OCI-LY1 (cell line): ENCODE measurements around the gene IL17RD.

Source experiments
- H2AFZ ChIP-seq: fragments of 200-600 bp; sonication (generic), shearing (Covaris generic); 2 replicates; pipeline ENCODE4 v1.6.0; 2014; ENCODE audit warnings: antibody characterized with exemption, mild to moderate bottlenecking, low read length
- H3F3A ChIP-seq: fragments of 200-600 bp; sonication (generic), shearing (Covaris generic); 2 replicates; pipeline ENCODE4 v1.6.0; 2014; ENCODE audit warnings: mild to moderate bottlenecking, antibody characterized with exemption, low read length, moderate library complexity; ENCODE audit not compliant: insufficient read depth
- H3K27ac ChIP-seq: fragments of 200-600 bp; sonication (generic); 2 replicates; pipeline ENCODE4 v1.5.1; 2014; ENCODE audit warnings: low read length, mixed run types, mild to moderate bottlenecking, low read depth; ENCODE audit not compliant: poor library complexity, severe bottlenecking
- H3K27me3 ChIP-seq: fragments of 200-600 bp; sonication (generic); 2 replicates; pipeline ENCODE4 v1.6.0; 2014; ENCODE audit warnings: antibody characterized with exemption, mild to moderate bottlenecking, low read length, moderate library complexity; ENCODE audit not compliant: insufficient read depth
- H3K36me3 ChIP-seq: fragments of 200-600 bp; sonication (generic); 2 replicates; pipeline ENCODE4 v1.6.1; 2014; ENCODE audit warnings: mild to moderate bottlenecking, antibody characterized with exemption, low read length, moderate library complexity, mixed read lengths; ENCODE audit not compliant: insufficient read depth
- H3K4me1 ChIP-seq: fragments of 200-600 bp; sonication (generic); 2 replicates; pipeline ENCODE4 v1.5.1; 2014; ENCODE audit warnings: mild to moderate bottlenecking, low read length, moderate library complexity; ENCODE audit not compliant: insufficient read depth, severe bottlenecking
- H3K4me2 ChIP-seq: fragments of 200-600 bp; sonication (generic), shearing (Covaris generic); 2 replicates; pipeline ENCODE4 v1.6.1; 2014; ENCODE audit warnings: low read length
- H3K4me3 ChIP-seq: fragments of 200-600 bp; sonication (generic); 2 replicates; pipeline ENCODE4 v1.5.1; 2014; ENCODE audit warnings: low read length, low read depth, mild to moderate bottlenecking, mixed read lengths; ENCODE audit not compliant: poor library complexity, severe bottlenecking
- H3K79me2 ChIP-seq: fragments of 200-600 bp; shearing (Covaris generic); 2 replicates; pipeline ENCODE4 v1.6.1; 2016; ENCODE audit warnings: mixed run types, low read length, mixed read lengths; ENCODE audit not compliant: insufficient read depth
- H3K9ac ChIP-seq: fragments of 200-600 bp; sonication (generic), shearing (Covaris generic); 2 replicates; pipeline ENCODE4 v1.6.1; 2014; ENCODE audit warnings: mild to moderate bottlenecking, low read length, mixed read lengths
- H3K9me2 ChIP-seq: fragments of 200-600 bp; sonication (generic), shearing (Covaris generic); 2 replicates; pipeline ENCODE4 v1.6.1; 2014; ENCODE audit warnings: low read depth, mild to moderate bottlenecking, low read length, mixed read lengths
- H3K9me3 ChIP-seq: fragments of 200-600 bp; shearing (Covaris generic); 2 replicates; pipeline ENCODE4 v1.6.1; 2014; ENCODE audit warnings: low read length, mixed read lengths
- H4K20me1 ChIP-seq: fragments of 200-600 bp; sonication (generic), shearing (Covaris generic); 2 replicates; pipeline ENCODE4 v1.6.0; 2016; ENCODE audit warnings: mild to moderate bottlenecking, low read length; ENCODE audit not compliant: insufficient read depth
- CTCF ChIP-seq: fragments of 200-600 bp; sonication (generic), shearing (Covaris generic); IDR thresholded peaks from 2 replicates; pipeline ENCODE4 v1.5.1; 2017; ENCODE audit warnings: mild to moderate bottlenecking, antibody characterized with exemption, low read length, moderate library complexity, mixed read lengths
- EZH2 ChIP-seq: fragments of 200-600 bp; sonication (generic), shearing (Covaris generic); IDR thresholded peaks from 2 replicates; pipeline ENCODE4 v1.8.0; 2017; ENCODE audit warnings: borderline replicate concordance, mixed run types, mild to moderate bottlenecking, antibody characterized with exemption, low read length, moderate library complexity, mixed read lengths

Gene IL17RD

DNA sequence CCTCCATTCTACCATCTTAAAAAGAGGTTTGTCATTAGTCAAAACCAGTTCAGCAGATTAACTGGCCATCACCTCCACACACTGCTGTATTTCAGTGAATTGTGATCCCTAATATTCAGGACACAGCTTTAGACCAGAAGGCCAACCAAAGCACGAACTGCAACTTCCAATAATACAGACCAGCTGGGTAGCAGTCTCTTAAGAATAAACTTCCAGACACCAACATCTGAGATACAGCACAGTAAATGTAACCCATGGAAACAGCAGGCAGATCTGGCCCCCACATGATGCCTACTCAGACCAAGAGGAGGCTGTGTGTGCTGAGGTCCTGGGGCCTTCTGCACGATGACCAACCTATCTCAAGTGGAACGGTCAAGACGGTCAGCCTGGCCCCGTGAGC is 69.8 kb downstream of the IL17RD start:
- no peaks in the 10 kb centered on the region for H3K9me2 ChIP-seq
- no peaks in the 10 kb centered on the region for H3F3A ChIP-seq
- H3K36me3 ChIP-seq = no peaks in the 10 kb centered on the region
- no peak for TF ChIP-seq CTCF
- TF ChIP-seq EZH2 = no peak
- peaks cover 4% of the 10 kb centered on the region for H3K4me1 ChIP-seq
- H3K4me2 ChIP-seq = no peak overlapping the region
- H4K20me1 ChIP-seq = no peaks in the 10 kb centered on the region
- H3K9ac ChIP-seq = no peak overlapping the region
- no peaks in the 10 kb centered on the region for H3K79me2 ChIP-seq
- no peak overlapping the region for H2AFZ ChIP-seq
- no peak overlapping the region for H3K27ac ChIP-seq
- H3K9me3 ChIP-seq = no peaks in the 10 kb centered on the region
- no peak overlapping the region for H3K4me3 ChIP-seq
- H3K27me3 ChIP-seq = no peaks in the 10 kb centered on the region

- Histone ChIP-seq H3K4me1 (peaks cover 4% of the 10 kb centered on the region), H3K9ac (no peak overlapping the region), H2AFZ (no peak overlapping the region), H4K20me1 (no peaks in the 10 kb centered on the region), H3K27me3 (no peaks in the 10 kb centered on the region), H3K9me3 (no peaks in the 10 kb centered on the region), H3K4me3 (no peak overlapping the region), H3K79me2 (no peaks in the 10 kb centered on the region), H3K36me3 (no peaks in the 10 kb centered on the region), H3K9me2 (no peaks in the 10 kb centered on the region), H3K4me2 (no peak overlapping the region), H3F3A (no peaks in the 10 kb centered on the region), H3K27ac (no peak overlapping the region)
- TF ChIP-seq EZH2 (no peak), CTCF (no peak)
These were observed 70.6 kb downstream of the IL17RD start for GRCh38 chr3:57094575-57094974.

DNA sequence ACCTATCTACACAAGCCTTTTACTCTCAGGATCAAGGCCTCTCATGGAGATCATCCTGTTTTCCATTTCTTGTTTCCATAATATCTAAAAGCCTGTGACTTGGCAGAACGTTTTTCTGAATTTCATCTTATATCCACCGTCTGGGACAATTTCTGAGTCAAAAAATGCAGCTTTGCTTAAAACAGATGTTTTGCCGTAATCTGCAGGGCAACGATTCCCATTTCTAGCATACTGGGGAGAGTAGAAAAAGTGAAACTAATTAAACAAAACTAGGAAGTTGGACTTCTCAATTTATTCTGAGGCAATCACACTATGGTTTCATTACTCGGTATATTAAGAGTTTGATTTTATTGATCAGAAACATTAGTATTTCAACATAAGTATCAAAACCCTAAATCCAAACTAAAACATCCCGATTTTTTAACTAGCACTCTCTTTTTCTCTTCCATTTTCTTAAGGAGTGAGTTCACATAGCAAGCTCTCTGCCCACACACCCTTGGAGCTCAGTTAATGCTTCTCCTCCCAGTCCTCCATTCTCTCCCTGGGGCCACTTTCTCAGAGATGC is 71.1 kb downstream of the IL17RD start:
- H3K4me2 ChIP-seq = no peak overlapping the region
- TF ChIP-seq CTCF = no peak
- TF ChIP-seq EZH2 = no peak
- no peak overlapping the region for H3K9ac ChIP-seq
- H3K79me2 ChIP-seq = no peaks in the 10 kb centered on the region
- no peak overlapping the region for H2AFZ ChIP-seq
- H3K27ac ChIP-seq = no peak overlapping the region
- H3K9me3 ChIP-seq = no peaks in the 10 kb centered on the region
- H3F3A ChIP-seq = no peaks in the 10 kb centered on the region
- H3K9me2 ChIP-seq = no peaks in the 10 kb centered on the region
- H3K27me3 ChIP-seq = no peaks in the 10 kb centered on the region
- H3K4me1 ChIP-seq = peaks cover 4% of the 10 kb centered on the region
- no peak overlapping the region for H3K4me3 ChIP-seq
- no peaks in the 10 kb centered on the region for H3K36me3 ChIP-seq
- H4K20me1 ChIP-seq = no peaks in the 10 kb centered on the region
